Astrocyte (in vitro differentiated cells and primary cell): ENCODE results near the gene F11R.

Experiments
- EZH2 ChIP-seq: IDR thresholded peaks from 2 replicates; pipeline ENCODE4 v1.6.1; 2012; ENCODE audit warnings: mild to moderate bottlenecking, low read length, inconsistent platforms; ENCODE audit not compliant: insufficient read depth
- TF ChIP-seq, protein P1 (sequence below): IDR thresholded peaks from 2 replicates; pipeline ENCODE4 v1.5.1; 2011; ENCODE audit warnings: low read depth, mild to moderate bottlenecking, inconsistent platforms, low read length, moderate library complexity; ENCODE audit not compliant: insufficient read depth

DNA sequence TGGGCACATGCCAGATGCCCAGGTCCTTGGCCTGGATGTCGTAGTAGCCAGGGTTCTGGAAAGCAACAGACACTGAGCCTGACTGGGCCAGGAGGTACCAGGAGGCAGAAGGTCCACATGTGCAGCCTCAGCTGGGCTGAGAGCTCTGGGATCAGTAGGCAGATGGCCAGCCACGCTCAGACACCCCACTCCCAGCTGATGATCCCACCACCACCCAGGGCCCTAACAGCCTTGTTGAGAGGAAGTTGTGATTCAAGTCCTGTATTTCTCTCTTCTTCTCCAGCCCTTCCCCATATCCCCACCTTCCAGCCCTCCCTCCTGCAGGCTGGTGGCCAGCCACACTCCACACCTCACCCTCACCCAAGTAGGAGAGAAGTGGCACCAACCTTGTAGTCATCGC is 70.3 kb downstream of the F11R start:
- TF ChIP-seq, protein P1, sequence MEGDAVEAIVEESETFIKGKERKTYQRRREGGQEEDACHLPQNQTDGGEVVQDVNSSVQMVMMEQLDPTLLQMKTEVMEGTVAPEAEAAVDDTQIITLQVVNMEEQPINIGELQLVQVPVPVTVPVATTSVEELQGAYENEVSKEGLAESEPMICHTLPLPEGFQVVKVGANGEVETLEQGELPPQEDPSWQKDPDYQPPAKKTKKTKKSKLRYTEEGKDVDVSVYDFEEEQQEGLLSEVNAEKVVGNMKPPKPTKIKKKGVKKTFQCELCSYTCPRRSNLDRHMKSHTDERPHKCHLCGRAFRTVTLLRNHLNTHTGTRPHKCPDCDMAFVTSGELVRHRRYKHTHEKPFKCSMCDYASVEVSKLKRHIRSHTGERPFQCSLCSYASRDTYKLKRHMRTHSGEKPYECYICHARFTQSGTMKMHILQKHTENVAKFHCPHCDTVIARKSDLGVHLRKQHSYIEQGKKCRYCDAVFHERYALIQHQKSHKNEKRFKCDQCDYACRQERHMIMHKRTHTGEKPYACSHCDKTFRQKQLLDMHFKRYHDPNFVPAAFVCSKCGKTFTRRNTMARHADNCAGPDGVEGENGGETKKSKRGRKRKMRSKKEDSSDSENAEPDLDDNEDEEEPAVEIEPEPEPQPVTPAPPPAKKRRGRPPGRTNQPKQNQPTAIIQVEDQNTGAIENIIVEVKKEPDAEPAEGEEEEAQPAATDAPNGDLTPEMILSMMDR, result no peak
- no peak for TF ChIP-seq EZH2
